H1 (cell line): Measurements from ENCODE around the gene TNNI3. TPM values are rescaled to one million over a fixed set of nuclear protein-coding genes. Genes with fewer than 3 reads are reported as not detected.

Experiments
- CTCF ChIA-PET: fragments of 300-600 bp; sonication (Branson Sonifier 250); formaldehyde crosslinking; loops from one replicate; lab custom pipeline; 2021; ENCODE audit not compliant: partially characterized antibody; lab: Charles Lee
- POLR2A ChIA-PET: fragments of 300-600 bp; sonication (Branson Sonifier 250); formaldehyde crosslinking; loops from one replicate; lab custom pipeline; 2021; ENCODE audit warnings: inconsistent platforms; ENCODE audit not compliant: partially characterized antibody; lab: Charles Lee
- DNase-seq, 2 experiments: peaks; one replicate each; pipeline versions ENCODE4 v3.0.0 to v3.0.0-alpha.2; 2010 to 2022; ENCODE audit warnings: low spot score in 2 of 2, low read depth in 1 of 2, mixed read lengths in 1 of 2
- FAIRE-seq: peaks from 2 replicates; lab custom pipeline; 2011; peaks lifted over from hg19 to GRCh38; lab: Jason Lieb, UNC
- H2AFZ ChIP-seq: 2 replicates; pipeline ENCODE4 v1.8.1; 2012; ENCODE audit warnings: low read length, inconsistent platforms
- H2AK5ac ChIP-seq: 2 replicates; pipeline ENCODE4 v1.6.1; 2013; ENCODE audit warnings: low read depth, low read length
- H2BK120ac ChIP-seq: replicated peaks from 2 replicates; pipeline ENCODE3; 2013; ENCODE audit warnings: low read depth, low read length, inconsistent platforms
- H2BK12ac ChIP-seq: 2 replicates; pipeline ENCODE4 v1.6.1; 2013; ENCODE audit warnings: low read depth, low read length
- H2BK15ac ChIP-seq: 2 replicates; pipeline ENCODE4 v1.6.1; 2013; ENCODE audit warnings: low read length
- H2BK20ac ChIP-seq: 2 replicates; pipeline ENCODE4 v1.6.1; 2013; ENCODE audit warnings: low read length
- H2BK5ac ChIP-seq: 2 replicates; pipeline ENCODE4 v1.6.1; 2013; ENCODE audit warnings: low read depth, low read length
- H3K14ac ChIP-seq: 2 replicates; pipeline ENCODE4 v1.6.1; 2013; ENCODE audit warnings: inconsistent platforms; ENCODE audit not compliant: insufficient read length
- H3K18ac ChIP-seq: 2 replicates; pipeline ENCODE4 v1.6.1; 2013; ENCODE audit warnings: low read length; ENCODE audit errors: extremely low read depth
- H3K23ac ChIP-seq: 2 replicates; pipeline ENCODE4 v1.6.1; 2013; ENCODE audit warnings: inconsistent platforms; ENCODE audit not compliant: insufficient read length
- H3K23me2 ChIP-seq: 2 replicates; pipeline ENCODE4 v1.6.1; 2013; ENCODE audit warnings: low read depth, low read length
- H3K27ac ChIP-seq: 2 replicates; pipeline ENCODE4 v1.6.1; 2011; ENCODE audit warnings: low read depth, low read length, inconsistent platforms
- H3K27me3 ChIP-seq, 4 experiments: replicated peaks in 1 of 4; 1 replicate in 1 of 4; 2 replicates in 3 of 4; pipeline versions ENCODE4 v1.6.1 to v1.8.1; 2011 to 2013; ENCODE audit warnings: low read length in 3 of 4, mild to moderate bottlenecking in 3 of 4, inconsistent platforms in 2 of 4, mixed read lengths in 2 of 4, moderate library complexity in 1 of 4; ENCODE audit not compliant: control insufficient read depth in 3 of 4, insufficient read depth in 3 of 4; ENCODE audit errors: extremely low read depth in 1 of 4
- H3K36me3 ChIP-seq, 4 experiments: 2 replicates each; pipeline versions ENCODE4 v1.6.1 to v1.8.1; 2011 to 2013; ENCODE audit warnings: mild to moderate bottlenecking in 4 of 4, low read length in 3 of 4, moderate library complexity in 2 of 4, control low read depth in 1 of 4, inconsistent platforms in 1 of 4; ENCODE audit not compliant: insufficient read depth in 4 of 4, control insufficient read depth in 2 of 4
- H3K4ac ChIP-seq: replicated peaks from 2 replicates; pipeline ENCODE3; 2013; ENCODE audit warnings: low read length, low read depth, mixed read lengths, inconsistent platforms; ENCODE audit not compliant: insufficient read length
- H3K4me1 ChIP-seq, 4 experiments: replicated peaks in 1 of 4; 1 replicate in 1 of 4; 2 replicates in 3 of 4; pipeline versions ENCODE4 v1.6.1 to v1.8.1; 2011 to 2013; ENCODE audit warnings: low read length in 3 of 4, inconsistent platforms in 2 of 4, mixed read lengths in 1 of 4; ENCODE audit not compliant: insufficient read depth in 4 of 4, control insufficient read depth in 3 of 4
- H3K4me2 ChIP-seq, 2 experiments: 2 replicates each; pipeline versions ENCODE4 v1.6.1 to v1.8.1; 2011 to 2013; ENCODE audit warnings: low read depth in 2 of 2, low read length in 2 of 2, control low read depth in 1 of 2, inconsistent platforms in 1 of 2, mild to moderate bottlenecking in 1 of 2; ENCODE audit not compliant: insufficient read depth in 1 of 2
- H3K4me3 ChIP-seq, 4 experiments: fragments of 200-600, 300-600 bp in 1 of 4; sonication (generic), shearing (Covaris generic), sonication (Bioruptor Twin) in 1 of 4; 2 replicates each; pipeline versions ENCODE4 v1.5.1 to v1.8.1; 2011 to 2016; ENCODE audit warnings: low read length in 4 of 4, low read depth in 3 of 4, control low read depth in 2 of 4, inconsistent platforms in 2 of 4, mild to moderate bottlenecking in 2 of 4, mixed read lengths in 1 of 4, moderate library complexity in 1 of 4; ENCODE audit not compliant: insufficient read depth in 2 of 4; ENCODE audit errors: extremely low read depth in 1 of 4
- H3K56ac ChIP-seq: replicated peaks from 2 replicates; pipeline ENCODE3; 2013; ENCODE audit warnings: low read depth, mild to moderate bottlenecking, mixed read lengths, low read length, inconsistent platforms; ENCODE audit not compliant: insufficient read length
- H3K79me1 ChIP-seq: 2 replicates; pipeline ENCODE4 v1.6.1; 2013; ENCODE audit warnings: low read depth, low read length, control low read depth
- H3K79me2 ChIP-seq, 2 experiments: 2 replicates each; pipeline versions ENCODE4 v1.6.1 to v1.8.1; 2012 to 2013; ENCODE audit warnings: low read length in 2 of 2, mild to moderate bottlenecking in 2 of 2, inconsistent platforms in 1 of 2; ENCODE audit not compliant: insufficient read depth in 2 of 2, control insufficient read depth in 1 of 2
- H3K9ac ChIP-seq, 4 experiments: replicated peaks in 1 of 4; 1 replicate in 1 of 4; 2 replicates in 3 of 4; pipeline versions ENCODE4 v1.6.1 to v1.8.1; 2011 to 2013; ENCODE audit warnings: low read depth in 3 of 4, low read length in 3 of 4, control low read depth in 2 of 4, mild to moderate bottlenecking in 2 of 4, moderate library complexity in 2 of 4, inconsistent platforms in 1 of 4; ENCODE audit errors: extremely low read depth in 1 of 4
- H3K9me3 ChIP-seq, 2 experiments: 2 replicates each; pipeline versions ENCODE4 v1.6.1 to v1.8.1; 2012 to 2013; ENCODE audit warnings: mild to moderate bottlenecking in 2 of 2, moderate library complexity in 2 of 2, control low read depth in 1 of 2, inconsistent platforms in 1 of 2, low read depth in 1 of 2, low read length in 1 of 2, mixed read lengths in 1 of 2; ENCODE audit not compliant: insufficient read depth in 2 of 2
- H4K20me1 ChIP-seq, 2 experiments: replicated peaks in 1 of 2; 2 replicates each; pipeline versions ENCODE3 to v1.8.1; 2011 to 2013; ENCODE audit warnings: inconsistent platforms in 2 of 2, low read length in 2 of 2, mild to moderate bottlenecking in 1 of 2; ENCODE audit not compliant: insufficient read depth in 2 of 2, control insufficient read depth in 1 of 2
- H4K5ac ChIP-seq: 2 replicates; pipeline ENCODE4 v1.6.1; 2013; ENCODE audit warnings: low read length, low read depth, mixed read lengths, inconsistent platforms; ENCODE audit not compliant: insufficient read length
- H4K8ac ChIP-seq: 2 replicates; pipeline ENCODE4 v1.8.0; 2013; ENCODE audit warnings: mild to moderate bottlenecking, moderate library complexity, low read length, inconsistent platforms; ENCODE audit not compliant: insufficient read depth; ENCODE audit errors: extremely low read depth
- H4K91ac ChIP-seq: replicated peaks from 2 replicates; pipeline ENCODE3; 2013; ENCODE audit warnings: low read length, mixed read lengths, inconsistent platforms; ENCODE audit not compliant: insufficient read length
- ASH2L ChIP-seq: fragments of 200-600, 300-600 bp; sonication (generic); IDR thresholded peaks from one replicate; pipeline ENCODE4 v1.7.1; 2017; ENCODE audit warnings: low read length
- CREB1 ChIP-seq: IDR thresholded peaks from 2 replicates; pipeline ENCODE4 v1.6.1; 2012; ENCODE audit warnings: inconsistent platforms
- CTCF ChIP-seq, 3 experiments: IDR thresholded peaks; 1 replicate in 2 of 3; 2 replicates in 1 of 3; pipeline versions ENCODE4 v1.5.1 to v1.6.1; 2011; ENCODE audit warnings: low read length in 3 of 3, mild to moderate bottlenecking in 3 of 3, inconsistent platforms in 2 of 3, low read depth in 1 of 3, moderate library complexity in 1 of 3; ENCODE audit not compliant: insufficient read depth in 1 of 3; ENCODE audit errors: control extremely low read depth in 1 of 3
- EP300 ChIP-seq, 2 experiments: IDR thresholded peaks; 1 replicate in 1 of 2; 2 replicates in 1 of 2; pipeline ENCODE4 v1.6.1; 2011 to 2012; ENCODE audit warnings: low read depth in 2 of 2, low read length in 2 of 2, mild to moderate bottlenecking in 2 of 2, borderline replicate concordance in 1 of 2, inconsistent platforms in 1 of 2, moderate library complexity in 1 of 2
- JUND ChIP-seq: IDR thresholded peaks from 2 replicates; pipeline ENCODE4 v1.6.1; 2011; ENCODE audit warnings: mild to moderate bottlenecking, improper control_type of control experiment, low read length
- NANOG ChIP-seq: IDR thresholded peaks from 2 replicates; pipeline ENCODE4 v1.6.1; 2011; ENCODE audit warnings: low read length, low read depth, mild to moderate bottlenecking, inconsistent platforms; ENCODE audit not compliant: insufficient read depth, poor library complexity, severe bottlenecking
- PHF8 ChIP-seq: fragments of 200-600 bp; sonication (generic); conservative IDR thresholded peaks from 2 replicates; pipeline ENCODE4 v1.7.1; 2012; ENCODE audit warnings: low read depth, mild to moderate bottlenecking, inconsistent platforms, low read length, moderate library complexity
- SAP30 ChIP-seq: fragments of 300-600 bp; sonication (generic); IDR thresholded peaks from 2 replicates; pipeline ENCODE4 v1.7.1; 2012; ENCODE audit warnings: low read length, moderate library complexity, mild to moderate bottlenecking, inconsistent platforms; ENCODE audit not compliant: insufficient read depth, insufficient replicate concordance
- SP4 ChIP-seq: IDR thresholded peaks from 2 replicates; pipeline ENCODE4 v1.6.1; 2012; ENCODE audit warnings: low read length, inconsistent platforms
- WGBS, 2 experiments: shearing (Covaris generic) in 1 of 2; methylation state at CpG; one replicate each; pipeline versions ENCODE4 v1.1.6 to v1.1.7; 2013 to 2015; ENCODE audit warnings: low lambda C conversion rate in 2 of 2, mixed read lengths in 2 of 2, inconsistent platforms in 1 of 2, low coverage in 1 of 2, missing lambda C conversion rate in 1 of 2; ENCODE audit not compliant: insufficient replicate concordance in 2 of 2, insufficient coverage in 1 of 2, insufficient read length in 1 of 2; ENCODE audit errors: extremely low coverage in 1 of 2, missing lambda C conversion rate in 1 of 2; 5-methylcytosine and 5-hydroxymethylcytosine counted together
- polyA plus RNA-seq, 7 experiments: library from polyadenylated mRNA; depleted of rRNA in 3 of 7; stranded (reverse) in 5 of 7; unstranded in 2 of 7; fragments of >200 nt in 5 of 7; fragments of 200-250 nt in 2 of 7; gene quantifications; 1 replicate in 5 of 7; 2 replicates in 1 of 7; 4 replicates in 1 of 7; pipeline versions ENCODE4 v1.2.1 to v1.2.3, GENCODE V29; 2011 to 2013; ENCODE audit warnings: missing spikeins in 2 of 7, mixed read lengths in 2 of 7
- total RNA-seq: library from RNA; stranded (reverse); fragmentation: NEBNext Ultra II Directional; extraction: Animal tissue kit (Norgen Biotek cat#: 25700); gene quantifications from 2 replicates; pipeline ENCODE4 v1.2.1, GENCODE V29; 2021

TNNI3 gene
- total and polyA plus RNA-seq, 2 of the 8 experiments (the other 6 are each of a cell fraction or from before 2014, with no cell fraction given), result 16.9 to 56.0 TPM

GRCh38 chr19:55131421-55131820, 26.1 kb downstream of the TNNI3 start:
- H3K79me2 ChIP-seq, result no peaks in the 10 kb centered on the region
- DNase-seq, result no peak
- H4K20me1 ChIP-seq, result no peaks in the 10 kb centered on the region
- H3K36me3 ChIP-seq, result peaks cover 0 to 16% (median 2%) of the 10 kb centered on the region in 4 experiments; a peak in 3 of 8 replicates
- CTCF ChIA-PET, result interaction anchor here (1.2 to 1.5 kb wide), 2 partner anchors 29 to 287 kb away, joined by 3 to 4 read pairs; no protein-coding TSS in a partner anchor
- no peak overlapping the region for H3K9ac ChIP-seq
- no peaks in the 10 kb centered on the region for H3K27me3 ChIP-seq
- no peak overlapping the region for H2BK12ac ChIP-seq
- FAIRE-seq, result no peak
- no peak overlapping the region for H2BK15ac ChIP-seq
- no peak overlapping the region for H2BK20ac ChIP-seq
- no peak overlapping the region for H3K56ac ChIP-seq
- no peak overlapping the region for H3K4me3 ChIP-seq
- no peak overlapping the region for H3K4me2 ChIP-seq
- no peaks in the 10 kb centered on the region for H3K79me1 ChIP-seq
- H4K91ac ChIP-seq, result no peak overlapping the region
- no peak overlapping the region for H2AK5ac ChIP-seq
- no peak overlapping the region for H3K23ac ChIP-seq
- H4K5ac ChIP-seq, result no peak overlapping the region
- POLR2A ChIA-PET, result interaction anchor here (0.8 to 2.1 kb wide), 3 partner anchors 10 to 44 kb away, joined by 4 to 7 read pairs (median 5); partner anchors contain the start of gene PPP1R12C
- H3K4ac ChIP-seq, result no peak overlapping the region
- no peak overlapping the region for H3K18ac ChIP-seq
- no peaks in the 10 kb centered on the region; the same call in 1 of the 2 replicates for H3K23me2 ChIP-seq
- H3K9me3 ChIP-seq, result no peaks in the 10 kb centered on the region
- H2BK120ac ChIP-seq, result no peak overlapping the region
- H3K14ac ChIP-seq, result no peak overlapping the region
- no peak overlapping the region for H3K27ac ChIP-seq
- 94% methylated on average over 16 of the region's 16 CpGs; no CpG with 5 or more reads in 1 of the 2 experiments for WGBS, 2 experiments
- no peak overlapping the region for H4K8ac ChIP-seq
- H2BK5ac ChIP-seq, result no peak overlapping the region
- H3K4me1 ChIP-seq, result peaks cover 0 to 2% (median 0%) of the 10 kb centered on the region in 4 experiments; a peak in 1 of 7 replicates
- H2AFZ ChIP-seq, result no peak overlapping the region
- TF ChIP-seq SAP30, result no peak
- no peak for TF ChIP-seq ASH2L
- TF ChIP-seq CTCF (IDR thresholded peaks at IDR 0.05; ENCODE audit: control extremely low read depth in 1 of 3, insufficient read depth in 1 of 3, low read depth in 1 of 3, low read length in 3 of 3), result no peak
- TF ChIP-seq JUND, result no peak
- no peak for TF ChIP-seq EP300 (IDR thresholded peaks at IDR 0.05; ENCODE audit: borderline replicate concordance in 1 of 2, low read depth in 2 of 2, low read length in 2 of 2)
- no peak for TF ChIP-seq PHF8
- no peak for TF ChIP-seq SP4
- no peak for TF ChIP-seq CREB1
- no peak for TF ChIP-seq NANOG
